ENCODE results near the gene GRK5.

DNA sequence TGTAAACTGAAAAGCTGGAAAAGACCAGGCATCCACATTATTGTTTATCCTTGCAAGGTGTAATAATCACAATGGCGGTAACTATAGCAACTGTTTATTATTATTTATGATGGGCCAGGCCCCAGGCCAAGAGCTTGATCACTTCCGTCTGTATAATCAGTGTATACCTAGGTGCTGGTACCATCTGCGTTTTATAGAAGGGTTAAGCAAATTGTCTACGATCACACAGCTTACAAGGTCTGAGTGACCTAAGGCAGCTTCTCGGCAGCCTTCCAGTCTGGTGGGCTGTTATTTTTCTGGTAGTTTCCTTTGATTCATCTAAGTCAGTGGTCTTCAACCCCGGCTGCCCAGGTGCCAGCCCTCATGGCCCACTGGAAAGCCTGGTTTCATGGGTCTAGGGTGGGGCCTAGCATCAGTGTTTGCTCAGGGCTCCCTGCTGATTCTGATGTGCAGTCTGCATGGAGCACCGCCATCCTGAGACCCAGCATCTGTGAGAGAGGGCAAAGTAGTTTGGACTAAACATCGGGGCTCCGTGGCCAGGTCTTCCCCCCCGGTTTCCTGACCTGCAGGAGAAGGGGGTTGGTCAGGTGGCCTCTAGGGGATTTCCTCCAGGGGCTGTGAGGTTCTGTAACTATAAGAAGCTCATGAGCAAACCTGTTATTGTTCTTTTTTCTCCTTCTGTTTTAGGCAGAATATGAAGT, 188.8 kb downstream of the GRK5 start:
- TF ChIP-seq, protein P1, sequence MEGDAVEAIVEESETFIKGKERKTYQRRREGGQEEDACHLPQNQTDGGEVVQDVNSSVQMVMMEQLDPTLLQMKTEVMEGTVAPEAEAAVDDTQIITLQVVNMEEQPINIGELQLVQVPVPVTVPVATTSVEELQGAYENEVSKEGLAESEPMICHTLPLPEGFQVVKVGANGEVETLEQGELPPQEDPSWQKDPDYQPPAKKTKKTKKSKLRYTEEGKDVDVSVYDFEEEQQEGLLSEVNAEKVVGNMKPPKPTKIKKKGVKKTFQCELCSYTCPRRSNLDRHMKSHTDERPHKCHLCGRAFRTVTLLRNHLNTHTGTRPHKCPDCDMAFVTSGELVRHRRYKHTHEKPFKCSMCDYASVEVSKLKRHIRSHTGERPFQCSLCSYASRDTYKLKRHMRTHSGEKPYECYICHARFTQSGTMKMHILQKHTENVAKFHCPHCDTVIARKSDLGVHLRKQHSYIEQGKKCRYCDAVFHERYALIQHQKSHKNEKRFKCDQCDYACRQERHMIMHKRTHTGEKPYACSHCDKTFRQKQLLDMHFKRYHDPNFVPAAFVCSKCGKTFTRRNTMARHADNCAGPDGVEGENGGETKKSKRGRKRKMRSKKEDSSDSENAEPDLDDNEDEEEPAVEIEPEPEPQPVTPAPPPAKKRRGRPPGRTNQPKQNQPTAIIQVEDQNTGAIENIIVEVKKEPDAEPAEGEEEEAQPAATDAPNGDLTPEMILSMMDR (IDR thresholded peaks at IDR 0.05) = no peak
- no peak for TF ChIP-seq EZH2phosphoT487 (IDR thresholded peaks at IDR 0.05)
- no peak for TF ChIP-seq EZH2 (IDR thresholded peaks at IDR 0.05)
